OCI-LY3 (cell line): ENCODE results near the gene CDC42BPA.

ENCODE experiments used
- CTCF ChIP-seq: fragments of 200-600, 300-600 bp; sonication (generic); IDR thresholded peaks from 2 replicates; pipeline ENCODE4 v1.5.1; 2014; ENCODE audit warnings: antibody characterized with exemption, low read length, low read depth
- EZH2phosphoT487 ChIP-seq: fragments of 200-600 bp; shearing (Covaris generic); IDR thresholded peaks from 2 replicates; pipeline ENCODE4 v1.6.1; 2018; ENCODE audit warnings: antibody characterized with exemption, mixed run types, low read depth

GRCh38 chr1:226945106-226945857 lies 373.0 kb downstream of the CDC42BPA start:
- TF ChIP-seq CTCF (no peak), EZH2phosphoT487 (no peak)
